ENCODE results near the gene RENBP. TPM values are rescaled to one million over a fixed set of nuclear protein-coding genes. Genes with fewer than 3 reads are reported as not detected.

The RENBP gene
- total RNA-seq, 4 donors from 2014 or later = 1.8 to 2.6 (median 2.0) TPM

DNA sequence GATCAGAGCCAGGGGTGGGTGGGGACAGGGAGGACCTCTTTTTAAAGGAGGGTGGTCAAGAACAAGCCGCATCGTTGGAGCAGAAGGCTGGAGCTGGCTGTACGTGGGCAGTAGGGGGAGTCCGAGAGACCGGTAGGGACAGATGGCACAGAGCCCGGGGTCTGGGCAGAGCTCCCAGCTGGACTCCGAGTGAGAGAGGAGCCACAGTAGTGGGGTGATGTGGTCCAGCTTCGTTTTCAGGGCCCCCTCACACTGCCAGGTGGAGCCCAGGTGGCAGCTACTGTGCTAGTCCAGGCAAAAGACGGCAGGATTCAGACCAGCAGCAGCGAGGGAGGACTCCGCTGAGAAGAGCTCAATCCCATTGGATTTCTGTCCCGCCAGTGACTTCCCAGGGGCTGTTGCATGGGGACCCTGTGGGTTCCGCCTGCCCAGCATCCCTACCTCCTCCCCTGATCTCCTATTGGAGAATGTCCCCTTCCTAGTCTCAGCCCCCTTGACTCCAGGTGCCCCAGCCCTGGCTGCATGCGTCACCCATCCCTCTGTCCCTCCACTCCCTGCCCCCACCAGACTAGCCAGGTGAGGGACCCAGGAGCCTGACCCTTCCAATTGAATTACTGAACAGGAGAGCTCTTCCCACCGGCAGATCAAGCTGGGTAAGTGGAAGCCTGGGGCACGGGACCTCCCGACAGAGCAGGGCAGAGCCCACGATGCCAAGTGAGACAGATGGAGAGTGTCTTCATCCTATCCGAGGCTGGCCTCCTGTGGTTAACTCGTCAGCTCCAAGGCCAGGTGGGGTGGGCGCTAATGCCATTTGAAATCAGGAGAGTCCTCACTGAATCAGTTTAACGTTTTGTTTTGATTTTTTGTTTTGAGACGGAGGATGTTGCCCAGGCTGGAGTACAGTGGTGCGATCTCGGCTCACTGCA, 21.2 kb downstream of the RENBP start:
- Histone ChIP-seq H3K4me3 (no peak overlapping the region), H3K4me1 (peaks cover 5 to 23% of the 10 kb centered on the region in 2 donors), H3K27me3 (no peaks in the 10 kb centered on the region), H3K9me3 (no peaks in the 10 kb centered on the region), H3K27ac (no peak overlapping the region), H3K36me3 (no peaks in the 10 kb centered on the region)
- in situ Hi-C loops (cut with MboI; ENCODE audit: low sequenced_read_pairs in 4 of 4) = no loop called here
- intact Hi-C loops (cut with DNase I; ENCODE audit: low total_unique reads) = loop anchor here (1.0 to 10.0 kb wide), 3 partner anchors 30 to 592 kb away; partner anchors contain the start of genes CCNQ and FAM3A
- ATAC-seq (peak; percentile 46 to 67), DNase-seq (peak; percentile 45 to 74)
- no peak for TF ChIP-seq POLR2A (IDR thresholded peaks at IDR 0.05)
- TF ChIP-seq, protein P1, sequence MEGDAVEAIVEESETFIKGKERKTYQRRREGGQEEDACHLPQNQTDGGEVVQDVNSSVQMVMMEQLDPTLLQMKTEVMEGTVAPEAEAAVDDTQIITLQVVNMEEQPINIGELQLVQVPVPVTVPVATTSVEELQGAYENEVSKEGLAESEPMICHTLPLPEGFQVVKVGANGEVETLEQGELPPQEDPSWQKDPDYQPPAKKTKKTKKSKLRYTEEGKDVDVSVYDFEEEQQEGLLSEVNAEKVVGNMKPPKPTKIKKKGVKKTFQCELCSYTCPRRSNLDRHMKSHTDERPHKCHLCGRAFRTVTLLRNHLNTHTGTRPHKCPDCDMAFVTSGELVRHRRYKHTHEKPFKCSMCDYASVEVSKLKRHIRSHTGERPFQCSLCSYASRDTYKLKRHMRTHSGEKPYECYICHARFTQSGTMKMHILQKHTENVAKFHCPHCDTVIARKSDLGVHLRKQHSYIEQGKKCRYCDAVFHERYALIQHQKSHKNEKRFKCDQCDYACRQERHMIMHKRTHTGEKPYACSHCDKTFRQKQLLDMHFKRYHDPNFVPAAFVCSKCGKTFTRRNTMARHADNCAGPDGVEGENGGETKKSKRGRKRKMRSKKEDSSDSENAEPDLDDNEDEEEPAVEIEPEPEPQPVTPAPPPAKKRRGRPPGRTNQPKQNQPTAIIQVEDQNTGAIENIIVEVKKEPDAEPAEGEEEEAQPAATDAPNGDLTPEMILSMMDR (IDR thresholded peaks at IDR 0.05 in 4 of 5, conservative IDR thresholded peaks at IDR 0.05 in 1 of 5) = peak in 4 of 5 experiments; percentile 26 to 65 (median 47)

DNA sequence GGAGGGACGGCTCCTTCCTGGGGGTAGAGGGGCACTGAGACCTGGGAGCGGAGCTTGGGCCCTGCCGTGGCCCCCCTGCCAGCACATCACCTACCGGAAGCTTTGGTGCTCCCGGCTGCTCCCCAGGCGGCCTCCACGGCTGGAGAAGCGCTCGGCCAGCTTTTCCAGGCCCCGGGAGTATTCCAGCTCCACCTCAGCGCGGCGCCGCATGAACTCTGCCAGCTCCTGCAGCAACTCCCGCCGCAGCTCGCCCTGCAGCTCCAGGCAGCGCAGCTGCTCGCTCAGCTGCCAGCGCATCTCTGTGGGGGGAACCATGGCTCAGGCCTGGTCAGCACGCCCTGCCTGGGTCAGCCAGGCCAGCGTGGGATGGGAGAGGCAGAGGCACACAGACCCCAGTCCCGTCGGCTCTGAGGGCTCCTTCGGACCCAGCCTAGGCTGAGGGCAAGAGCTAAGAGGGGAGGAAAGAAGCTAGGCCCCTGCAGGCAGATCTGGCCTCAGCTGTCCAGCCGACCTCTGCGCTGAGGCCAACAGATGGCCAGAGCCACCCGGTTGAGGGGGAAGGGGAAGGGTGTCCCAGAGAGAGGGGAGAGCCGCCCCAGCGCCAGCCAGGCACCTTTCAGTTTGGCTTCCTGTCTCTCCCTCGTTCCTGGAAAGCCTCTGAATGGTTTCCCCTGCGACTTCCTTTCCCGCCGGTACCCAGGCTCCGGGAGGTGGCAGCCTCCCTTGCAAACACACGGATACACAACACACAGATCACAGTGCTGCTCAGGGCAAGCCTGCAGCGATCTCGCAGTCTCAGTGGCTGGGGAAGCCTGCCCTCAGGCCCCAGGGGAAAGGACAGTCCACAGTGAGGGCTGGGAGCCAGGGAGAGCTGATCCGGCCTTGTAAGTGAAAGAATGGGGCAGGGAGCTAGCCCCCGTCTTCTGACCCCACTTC, 22.7 kb downstream of the RENBP start:
- no peak overlapping the region for H3K4me3 ChIP-seq
- intact Hi-C loops (cut with DNase I; ENCODE audit: low total_unique reads) (loop anchor here (10.0 kb wide), 2 partner anchors 327 to 593 kb away; partner anchors contain the start of genes CCNQ and FAM3A), in situ Hi-C loops (cut with MboI; ENCODE audit: low sequenced_read_pairs in 4 of 4) (no loop called here)
- no peak for DNase-seq
- H3K27ac ChIP-seq = no peak overlapping the region
- H3K27me3 ChIP-seq = no peaks in the 10 kb centered on the region
- peaks cover under 1 to 14% of the 10 kb centered on the region in 2 donors for H3K4me1 ChIP-seq
- H3K9me3 ChIP-seq = no peaks in the 10 kb centered on the region
- TF ChIP-seq, protein P1 (IDR thresholded peaks at IDR 0.05 in 4 of 5, conservative IDR thresholded peaks at IDR 0.05 in 1 of 5) = no peak
- no peak for TF ChIP-seq POLR2A (IDR thresholded peaks at IDR 0.05)
- H3K36me3 ChIP-seq = no peaks in the 10 kb centered on the region
- ATAC-seq = no peak

DNA sequence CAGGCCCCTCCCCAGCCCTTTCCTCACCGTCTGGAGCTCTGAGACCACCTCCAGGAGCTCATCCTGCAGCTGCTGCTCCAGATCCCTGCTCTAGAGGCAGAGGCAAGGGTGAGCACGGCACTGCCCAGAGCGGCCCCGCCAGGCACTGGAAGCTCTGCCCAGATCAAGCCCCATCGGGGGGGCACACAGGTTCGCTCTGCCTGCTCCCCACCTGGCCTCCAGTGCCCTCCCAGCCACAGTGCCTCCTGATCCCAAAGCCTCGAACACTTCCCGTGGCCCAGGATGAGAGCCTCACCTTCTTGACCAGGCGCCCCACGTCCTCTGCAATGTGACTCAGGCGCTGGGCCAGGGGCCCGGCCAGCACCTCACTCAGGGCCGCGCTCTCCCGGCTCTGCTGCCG, 23.4 kb downstream of the RENBP start:
- H3K4me1 ChIP-seq = peaks cover 0 to 9% of the 10 kb centered on the region in 2 donors
- no peak overlapping the region for H3K27ac ChIP-seq
- ATAC-seq (no peak), DNase-seq (no peak)
- H3K4me3 ChIP-seq = no peak overlapping the region
- no peaks in the 10 kb centered on the region for H3K27me3 ChIP-seq
- intact Hi-C loops (cut with DNase I; ENCODE audit: low total_unique reads) (loop anchor here (10.0 kb wide), 2 partner anchors 326 to 594 kb away; partner anchors contain the start of genes CCNQ and FAM3A), in situ Hi-C loops (cut with MboI; ENCODE audit: low sequenced_read_pairs in 4 of 4) (no loop called here)
- H3K36me3 ChIP-seq = no peaks in the 10 kb centered on the region
- TF ChIP-seq, protein P1 (IDR thresholded peaks at IDR 0.05 in 4 of 5, conservative IDR thresholded peaks at IDR 0.05 in 1 of 5) = no peak
- no peak for TF ChIP-seq POLR2A (IDR thresholded peaks at IDR 0.05)
- H3K9me3 ChIP-seq = no peaks in the 10 kb centered on the region

- in situ Hi-C loops (cut with MboI; ENCODE audit: low sequenced_read_pairs in 4 of 4) (no loop called here), intact Hi-C loops (cut with DNase I; ENCODE audit: low total_unique reads) (loop anchor here (10.0 kb wide), 2 partner anchors 326 to 594 kb away; partner anchors contain the start of genes CCNQ and FAM3A)
- H3K27ac ChIP-seq = no peak overlapping the region
- peaks cover 0 to 9% of the 10 kb centered on the region in 2 donors for H3K4me1 ChIP-seq
- no peaks in the 10 kb centered on the region for H3K27me3 ChIP-seq
- no peaks in the 10 kb centered on the region for H3K9me3 ChIP-seq
- TF ChIP-seq, protein P1 (IDR thresholded peaks at IDR 0.05 in 4 of 5, conservative IDR thresholded peaks at IDR 0.05 in 1 of 5) = no peak
- no peak for TF ChIP-seq POLR2A (IDR thresholded peaks at IDR 0.05)
- H3K4me3 ChIP-seq = no peak overlapping the region
- DNase-seq = no peak
- no peak for ATAC-seq
- H3K36me3 ChIP-seq = no peaks in the 10 kb centered on the region
Measured at GRCh38 chrX:153920546-153920945, 23.9 kb downstream of the RENBP start.
